Kidney (tissue), 14 donors: ENCODE results near the gene GNMT. TPM values are rescaled to one million over a fixed set of nuclear protein-coding genes. Genes with fewer than 3 reads are reported as not detected.
"Not testable (repeated sequence)": the region's sequence is repeated elsewhere in the genome, so short reads cannot be mapped to it uniquely, and the experiment has no call there.

Source experiments
- DNase-seq, 5 donors: peaks; one replicate each; pipeline ENCODE4 v3.0.0-alpha.2; 2013 to 2020
- FAIRE-seq: peaks from 2 replicates; lab custom pipeline; 2012; peaks lifted over from hg19 to GRCh38; lab: Jason Lieb, UNC
- H3K27ac ChIP-seq, 2 donors: one replicate each; pipeline ENCODE4 v1.7.0; 2013; ENCODE audit warnings: low read depth in 2 of 2, low read length in 2 of 2, inconsistent platforms in 1 of 2
- H3K27me3 ChIP-seq: one replicate; pipeline ENCODE4 v1.7.1; 2013; ENCODE audit warnings: low read length, inconsistent platforms; ENCODE audit not compliant: control insufficient read depth, insufficient read depth
- H3K36me3 ChIP-seq, 3 donors: one replicate each; pipeline versions ENCODE4 v1.7.0 to v1.7.1; 2013; ENCODE audit warnings: low read length in 3 of 3, control low read depth in 1 of 3, inconsistent platforms in 1 of 3; ENCODE audit not compliant: insufficient read depth in 3 of 3, control insufficient read depth in 2 of 3
- H3K4me1 ChIP-seq, 3 donors: one replicate each; pipeline versions ENCODE4 v1.7.0 to v1.7.1; 2013; ENCODE audit warnings: low read length in 3 of 3, inconsistent platforms in 1 of 3, low read depth in 1 of 3; ENCODE audit not compliant: control insufficient read depth in 2 of 3, insufficient read depth in 2 of 3
- H3K4me3 ChIP-seq, 3 donors: one replicate each; pipeline versions ENCODE4 v1.7.0 to v1.8.1; 2013; ENCODE audit warnings: low read length in 3 of 3, control low read depth in 1 of 3, inconsistent platforms in 1 of 3
- H3K9ac ChIP-seq, 3 donors: one replicate each; pipeline versions ENCODE4 v1.7.0 to v1.7.1; 2013; ENCODE audit warnings: low read length in 3 of 3, control low read depth in 1 of 3, inconsistent platforms in 1 of 3
- H3K9me3 ChIP-seq, 3 donors: one replicate each; pipeline versions ENCODE4 v1.7.0 to v1.7.1; 2013; ENCODE audit warnings: low read length in 3 of 3, control low read depth in 1 of 3, inconsistent platforms in 1 of 3; ENCODE audit not compliant: control insufficient read depth in 2 of 3, insufficient read depth in 1 of 3
- CTCF ChIP-seq: IDR thresholded peaks from 3 replicates; pipeline ENCODE4 v1.5.1; 2012; ENCODE audit warnings: mild to moderate bottlenecking, moderate library complexity, borderline replicate concordance; ENCODE audit not compliant: insufficient read depth; ENCODE audit errors: extremely low read depth
- intact Hi-C: fragments of 100-400 bp; cut with DNase I; formaldehyde crosslinking; loops from one replicate; pipeline ENCODE4 v1.11.1; 2022
- polyA plus RNA-seq: library from polyadenylated mRNA; stranded (reverse); fragments of 350-450 nt; fragmentation: Illumina TruSeq; extraction: RNeasy Lipid Tissue Mini Kit (QIAGEN cat#74804); gene quantifications from one replicate; pipeline ENCODE4 v1.2.3, GENCODE V29; 2014; ENCODE audit warnings: low read depth, low replicate concordance; ENCODE audit not compliant: insufficient read depth
- total RNA-seq: library from RNA; stranded (reverse); fragmentation: NEBNext Ultra II Directional; extraction: Animal tissue kit (Norgen Biotek cat#: 25700); gene quantifications from one replicate; pipeline ENCODE4 v1.2.1, GENCODE V29; 2021
- donor health status: control.
- donor health status: control.
- donor health status: control.
- donor health status: control.
- donor health status: control.
- donor health status: DM: yes; HTN: yes; CAD: no.
- donor health status: Normal renal cell carcinoma (clear cell type).

Gene GNMT
- total and polyA plus RNA-seq, 2 donors from 2014 or later = 0.54 to 1.9 TPM

DNA sequence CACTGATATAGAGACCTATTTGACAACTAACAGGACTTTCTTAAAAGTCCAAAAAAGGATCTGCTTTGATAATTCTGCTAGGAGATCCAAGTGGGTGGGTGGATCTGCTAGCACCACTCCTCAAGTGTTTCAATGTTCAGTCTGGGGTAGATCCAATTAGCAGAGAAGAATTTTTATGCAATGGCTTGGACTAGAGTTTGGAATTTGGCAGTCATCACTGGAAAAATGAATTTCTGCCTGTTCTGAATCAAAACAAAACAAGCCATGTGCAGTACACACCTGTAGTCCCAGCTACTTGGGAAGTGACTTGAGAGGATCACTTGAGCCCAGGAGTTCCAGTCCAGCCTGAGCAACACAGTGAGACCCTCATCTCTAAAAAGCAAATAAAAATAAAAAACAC lies 12.6 kb upstream of the GNMT start:
- intact Hi-C loops = no loop called here
- H3K4me1 ChIP-seq = no peaks in the 10 kb centered on the region
- no peaks in the 10 kb centered on the region for H3K9me3 ChIP-seq
- DNase-seq = no peak
- H3K27ac ChIP-seq = no peak overlapping the region
- H3K27me3 ChIP-seq = no peaks in the 10 kb centered on the region
- no peak overlapping the region for H3K4me3 ChIP-seq
- no peak for FAIRE-seq
- H3K9ac ChIP-seq = no peak overlapping the region
- TF ChIP-seq CTCF = no peak
- no peaks in the 10 kb centered on the region for H3K36me3 ChIP-seq

DNA sequence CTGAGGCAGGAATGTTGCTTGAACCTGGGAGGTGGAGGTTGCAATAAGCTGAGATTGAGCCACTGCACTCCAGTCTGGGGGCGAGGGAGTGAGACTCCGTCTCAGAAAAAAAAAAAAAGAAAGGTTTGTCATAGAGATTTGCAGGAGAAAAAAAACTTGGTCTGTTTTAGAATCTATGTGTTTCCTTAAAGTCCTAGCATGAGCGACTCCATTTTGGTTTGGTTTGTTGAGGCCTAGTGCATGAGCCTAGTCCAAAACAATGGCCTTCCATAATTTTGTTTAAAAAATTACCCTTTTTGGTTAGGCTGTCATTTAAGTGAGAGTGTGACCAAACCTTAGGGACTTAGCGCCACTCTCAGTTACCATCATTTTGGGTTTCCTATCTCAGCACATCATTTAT lies 8.2 kb upstream of the GNMT start:
- no peak for TF ChIP-seq CTCF
- FAIRE-seq = no peak

DNA sequence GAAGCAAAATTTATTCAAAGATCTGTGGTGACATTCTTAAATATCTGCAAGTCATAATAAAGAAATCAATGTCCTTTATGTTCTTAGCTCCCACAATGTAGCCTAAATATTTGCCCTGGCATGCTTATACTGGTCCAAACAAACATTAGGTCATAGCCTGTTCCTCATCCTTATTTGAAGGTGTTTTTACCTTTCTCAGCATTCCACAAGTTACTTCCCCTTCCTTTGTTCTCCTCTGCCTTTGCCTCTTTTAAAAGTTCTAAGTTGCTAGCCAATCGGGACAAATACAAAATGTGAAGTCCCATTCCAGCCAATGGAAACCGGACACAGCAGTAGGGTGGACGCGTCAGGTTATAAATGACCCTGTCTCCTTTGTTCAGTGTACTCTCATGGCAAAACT lies 6.1 kb upstream of the GNMT start:
- H3K4me3 ChIP-seq, FAIRE-seq, H3K9ac ChIP-seq, DNase-seq, intact Hi-C loops, H3K9me3 ChIP-seq, H3K4me1 ChIP-seq, H3K36me3 ChIP-seq, H3K27ac ChIP-seq, H3K27me3 ChIP-seq: not testable (repeated sequence)

More for the DNA sequence above, 8.2 kb upstream of the GNMT start:
- no peaks in the 10 kb centered on the region for H3K4me1 ChIP-seq
- intact Hi-C loops = no loop called here
- no peaks in the 10 kb centered on the region for H3K9me3 ChIP-seq
- H3K27me3 ChIP-seq = no peaks in the 10 kb centered on the region
- no peak overlapping the region for H3K9ac ChIP-seq
- no peak overlapping the region for H3K4me3 ChIP-seq
- DNase-seq = no peak
- H3K27ac ChIP-seq = no peak overlapping the region
- H3K36me3 ChIP-seq = no peaks in the 10 kb centered on the region

GRCh38 chr6:42958125-42958524 lies 2.4 kb upstream of the GNMT start:
- Histone ChIP-seq H3K27ac (no peak overlapping the region), H3K4me1 (peaks cover 0 to 8% (median 0%) of the 10 kb centered on the region in 3 donors), H3K36me3 (no peaks in the 10 kb centered on the region), H3K4me3 (no peak overlapping the region), H3K9ac (no peak overlapping the region), H3K27me3 (no peaks in the 10 kb centered on the region), H3K9me3 (no peaks in the 10 kb centered on the region)
- FAIRE-seq (no peak), DNase-seq (no peak)
- intact Hi-C loops = no loop called here
- no peak for TF ChIP-seq CTCF
